Measurements from ENCODE around the gene SHISA2.

GRCh38 chr13:26074706-26075105 lies 22.9 kb upstream of the SHISA2 start:
- TF ChIP-seq, protein P1, sequence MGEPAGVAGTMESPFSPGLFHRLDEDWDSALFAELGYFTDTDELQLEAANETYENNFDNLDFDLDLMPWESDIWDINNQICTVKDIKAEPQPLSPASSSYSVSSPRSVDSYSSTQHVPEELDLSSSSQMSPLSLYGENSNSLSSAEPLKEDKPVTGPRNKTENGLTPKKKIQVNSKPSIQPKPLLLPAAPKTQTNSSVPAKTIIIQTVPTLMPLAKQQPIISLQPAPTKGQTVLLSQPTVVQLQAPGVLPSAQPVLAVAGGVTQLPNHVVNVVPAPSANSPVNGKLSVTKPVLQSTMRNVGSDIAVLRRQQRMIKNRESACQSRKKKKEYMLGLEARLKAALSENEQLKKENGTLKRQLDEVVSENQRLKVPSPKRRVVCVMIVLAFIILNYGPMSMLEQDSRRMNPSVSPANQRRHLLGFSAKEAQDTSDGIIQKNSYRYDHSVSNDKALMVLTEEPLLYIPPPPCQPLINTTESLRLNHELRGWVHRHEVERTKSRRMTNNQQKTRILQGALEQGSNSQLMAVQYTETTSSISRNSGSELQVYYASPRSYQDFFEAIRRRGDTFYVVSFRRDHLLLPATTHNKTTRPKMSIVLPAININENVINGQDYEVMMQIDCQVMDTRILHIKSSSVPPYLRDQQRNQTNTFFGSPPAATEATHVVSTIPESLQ (CRISPR knock-in tag; IDR thresholded peaks at IDR 0.05) = no peak
- TF ChIP-seq E2F1 (CRISPR knock-in tag; IDR thresholded peaks at IDR 0.05) (no peak), MAX (CRISPR knock-in tag; IDR thresholded peaks at IDR 0.05) (no peak), CBFB (CRISPR knock-in tag; IDR thresholded peaks at IDR 0.05; ENCODE audit: low read depth) (no peak), NFATC4 (CRISPR knock-in tag; IDR thresholded peaks at IDR 0.05) (no peak), ZNF416 (CRISPR knock-in tag; IDR thresholded peaks at IDR 0.05) (no peak)
- TF ChIP-seq, protein P2, sequence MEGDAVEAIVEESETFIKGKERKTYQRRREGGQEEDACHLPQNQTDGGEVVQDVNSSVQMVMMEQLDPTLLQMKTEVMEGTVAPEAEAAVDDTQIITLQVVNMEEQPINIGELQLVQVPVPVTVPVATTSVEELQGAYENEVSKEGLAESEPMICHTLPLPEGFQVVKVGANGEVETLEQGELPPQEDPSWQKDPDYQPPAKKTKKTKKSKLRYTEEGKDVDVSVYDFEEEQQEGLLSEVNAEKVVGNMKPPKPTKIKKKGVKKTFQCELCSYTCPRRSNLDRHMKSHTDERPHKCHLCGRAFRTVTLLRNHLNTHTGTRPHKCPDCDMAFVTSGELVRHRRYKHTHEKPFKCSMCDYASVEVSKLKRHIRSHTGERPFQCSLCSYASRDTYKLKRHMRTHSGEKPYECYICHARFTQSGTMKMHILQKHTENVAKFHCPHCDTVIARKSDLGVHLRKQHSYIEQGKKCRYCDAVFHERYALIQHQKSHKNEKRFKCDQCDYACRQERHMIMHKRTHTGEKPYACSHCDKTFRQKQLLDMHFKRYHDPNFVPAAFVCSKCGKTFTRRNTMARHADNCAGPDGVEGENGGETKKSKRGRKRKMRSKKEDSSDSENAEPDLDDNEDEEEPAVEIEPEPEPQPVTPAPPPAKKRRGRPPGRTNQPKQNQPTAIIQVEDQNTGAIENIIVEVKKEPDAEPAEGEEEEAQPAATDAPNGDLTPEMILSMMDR (IDR thresholded peaks at IDR 0.05) = no peak

Data from WTC11 (cell line).